Left colon (tissue), 2 donors: ENCODE measurements around the gene RAB3IL1. TPM values are rescaled to one million over a fixed set of nuclear protein-coding genes. Genes with fewer than 3 reads are reported as not detected.
A peak's percentile ranks its signal among the peaks of the same experiment; 100 is the strongest.

Source experiments
- ATAC-seq: fragments of 200-7000 bp; cut with Tn5 transposase; one replicate; pipeline ENCODE4 v1.9.1; 2020; ENCODE audit warnings: mild to moderate bottlenecking, moderate library complexity
- DNase-seq, 2 donors: peaks; one replicate each; pipeline ENCODE4 v3.0.0-alpha.2; 2020
- intact Hi-C, 2 donors: fragments of 100-400 bp; cut with DNase I in 1 of 2; cut with micrococcal nuclease in 1 of 2; formaldehyde crosslinking; loops; one replicate each; pipeline versions ENCODE4 v1.11.2 to v1.14.0; 2022; cut with DNase I, micrococcal nuclease
- total RNA-seq, 2 donors: library from RNA; stranded (reverse); fragmentation: NEBNext Ultra II Directional; extraction: Animal tissue kit (Norgen Biotek cat#: 25700); gene quantifications; one replicate each; pipeline ENCODE4 v1.2.1, GENCODE V29; 2021
- donor health status: DM: no; HTN: no; CAD: no.
- donor health status: DM: yes; HTN: yes; CAD: no.

RAB3IL1 gene
- total RNA-seq, 2 donors from 2014 or later, result 3.1 to 7.0 TPM

GRCh38 chr11:61863548-61864081 is 53.8 kb downstream of the RAB3IL1 start:
- ATAC-seq (no peak), DNase-seq (no peak)
- intact Hi-C loops, result no loop called here

- DNase-seq (no peak), ATAC-seq (no peak)
- intact Hi-C loops, result no loop called here
Observed at GRCh38 chr11:61862714-61863547, 54.4 kb downstream of the RAB3IL1 start.

GRCh38 chr11:61861634-61862033 is 55.7 kb downstream of the RAB3IL1 start:
- ATAC-seq, result no peak
- DNase-seq, result no peak
- intact Hi-C loops, result no loop called here

GRCh38 chr11:61860054-61860903 is 57.1 kb downstream of the RAB3IL1 start:
- intact Hi-C loops, result no loop called here
- DNase-seq (peak; percentile 58 to 81), ATAC-seq (peak; percentile 96)

- intact Hi-C loops, result no loop called here
- no peak for ATAC-seq
- DNase-seq, result no peak
Observed at GRCh38 chr11:61855939-61856680, 61.3 kb downstream of the RAB3IL1 start.

GRCh38 chr11:61854966-61855714 is 62.2 kb downstream of the RAB3IL1 start:
- DNase-seq (no peak), ATAC-seq (no peak)
- intact Hi-C loops, result no loop called here

GRCh38 chr11:61854206-61854895 is 63.0 kb downstream of the RAB3IL1 start:
- DNase-seq, result no peak
- intact Hi-C loops, result no loop called here
- ATAC-seq, result no peak

GRCh38 chr11:61853698-61854169 is 63.6 kb downstream of the RAB3IL1 start:
- DNase-seq, result no peak
- no peak for ATAC-seq
- intact Hi-C loops, result no loop called here

- no peak for ATAC-seq
- DNase-seq, result no peak
- intact Hi-C loops, result no loop called here
Observed at GRCh38 chr11:61851900-61852295, 65.5 kb downstream of the RAB3IL1 start.

GRCh38 chr11:61851113-61851899 is 66.1 kb downstream of the RAB3IL1 start:
- no peak for DNase-seq
- intact Hi-C loops, result no loop called here
- ATAC-seq, result no peak

- ATAC-seq (no peak), DNase-seq (no peak)
- intact Hi-C loops, result no loop called here
Observed at GRCh38 chr11:61850687-61851086, 66.7 kb downstream of the RAB3IL1 start.

- ATAC-seq (no peak), DNase-seq (no peak)
- intact Hi-C loops, result no loop called here
Observed at GRCh38 chr11:61848631-61849030, 68.7 kb downstream of the RAB3IL1 start.

GRCh38 chr11:61847914-61848581 is 69.3 kb downstream of the RAB3IL1 start:
- intact Hi-C loops, result no loop called here
- no peak for ATAC-seq
- DNase-seq, result no peak
